Stomach (tissue), 9 donors: ENCODE data around the gene JAKMIP2. TPM values are rescaled to one million over a fixed set of nuclear protein-coding genes. Genes with fewer than 3 reads are reported as not detected.

Source experiments
- DNase-seq, 2 donors: peaks; one replicate each; pipeline versions ENCODE4 v3.0.0 to v3.0.0-alpha.2; 2013 to 2019
- H3K27ac ChIP-seq, 5 donors: fragments of 200-600 bp in 4 of 5; sonication (generic) in 4 of 5; one replicate each; pipeline ENCODE4 v1.5.1; 2013 to 2019; ENCODE audit warnings: mild to moderate bottlenecking in 1 of 5, moderate library complexity in 1 of 5
- H3K27me3 ChIP-seq, 3 donors: fragments of 200-600 bp; sonication (generic); one replicate each; pipeline ENCODE4 v1.5.1; 2017 to 2019; ENCODE audit warnings: mixed run types in 1 of 3
- H3K36me3 ChIP-seq, 4 donors: fragments of 200-600 bp; sonication (generic); 1 replicate in 3 of 4; 2 replicates in 1 of 4; pipeline ENCODE4 v1.5.1; 2016 to 2019
- H3K4me1 ChIP-seq, 4 donors: fragments of 200-600 bp; sonication (generic); one replicate each; pipeline ENCODE4 v1.5.1; 2016 to 2019
- H3K4me3 ChIP-seq, 4 donors: fragments of 200-600 bp; sonication (generic) in 3 of 4; one replicate each; pipeline ENCODE4 v1.5.1; 2016 to 2019; ENCODE audit warnings: mild to moderate bottlenecking in 1 of 4
- H3K9me3 ChIP-seq, 4 donors: fragments of 200-600 bp; sonication (generic); one replicate each; pipeline ENCODE4 v1.5.1; 2016 to 2019
- EP300 ChIP-seq: sonication (generic); formaldehyde crosslinking; IDR thresholded peaks from one replicate; pipeline ENCODE4 v1.6.1; 2017; ENCODE audit warnings: antibody characterized with exemption
- POLR2A ChIP-seq, 4 donors: fragments of 450-650 bp; IDR thresholded peaks; one replicate each; pipeline ENCODE4 v1.6.1; 2016; ENCODE audit warnings: antibody characterized with exemption in 4 of 4, control low read depth in 2 of 4, mild to moderate bottlenecking in 1 of 4, moderate library complexity in 1 of 4
- POLR2AphosphoS5 ChIP-seq, 3 donors: sonication (generic); formaldehyde crosslinking; IDR thresholded peaks; one replicate each; pipeline ENCODE4 v1.6.1; 2016; ENCODE audit warnings: antibody characterized with exemption in 3 of 3
- WGBS, 5 donors: extraction: QIAGEN DNeasy Blood & Tissue Kit in 3 of 5; methylation state at CpG; one replicate each; pipeline versions ENCODE4 v1.1.5 to v1.1.7; 2013 to 2018; 5-methylcytosine and 5-hydroxymethylcytosine counted together
- intact Hi-C: fragments of 100-400 bp; cut with DNase I; formaldehyde crosslinking; loops from one replicate; pipeline ENCODE4 v1.15.1; 2023; ENCODE audit warnings: low total_unique reads
- polyA plus RNA-seq, 3 donors: library from polyadenylated mRNA; stranded (reverse); fragments of 200-250 nt; gene quantifications; one replicate each; pipeline ENCODE4 v1.2.3, GENCODE V29; 2013
- total RNA-seq, 5 donors: library from RNA; depleted of rRNA; stranded (reverse); fragments of >200 nt; gene quantifications; one replicate each; pipeline versions ENCODE4 v1.1.0 to v1.2.3, GENCODE V29; 2014 to 2016
- TF ChIP-seq, protein P1 (sequence below), 7 experiments: fragments of 450-650 bp in 4 of 7; fragments of 200-600 bp in 3 of 7; sonication (generic) in 3 of 7; IDR thresholded peaks; one replicate each; pipeline ENCODE4 v1.5.1; 2016 to 2019; ENCODE audit warnings: antibody characterized with exemption in 7 of 7, control low read depth in 2 of 7, mild to moderate bottlenecking in 1 of 7
- donor health status: healthy with polysubstance abuse.
- donor health status: Bipolar disorder and iron deficiency.
- donor health status: healthy.

JAKMIP2 gene
- total and polyA plus RNA-seq, 8 donors, result 0.13 to 13.4 (median 2.6) TPM; not detected in 1

DNA sequence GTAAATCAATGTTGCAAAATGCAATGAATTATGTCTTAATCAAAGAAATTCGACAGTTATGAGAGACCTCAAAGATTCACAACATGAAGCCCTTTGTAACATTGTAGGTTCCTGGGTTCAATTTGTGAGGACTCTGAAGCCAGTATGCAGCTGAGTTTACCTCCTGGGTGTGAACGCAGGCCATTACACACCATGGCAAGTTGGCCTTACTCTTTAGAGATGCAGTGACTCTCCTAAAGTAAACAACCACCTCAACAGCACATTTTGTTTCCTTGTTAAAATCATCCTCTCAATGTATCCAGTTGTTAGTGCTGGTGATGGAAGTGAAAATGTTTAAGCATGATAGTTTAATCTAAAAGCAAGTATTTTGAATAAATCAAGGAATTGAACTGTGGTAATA lies 73.8 kb downstream of the JAKMIP2 start:
- Histone ChIP-seq H3K4me1 (peaks cover 0 to 7% (median 2%) of the 10 kb centered on the region in 4 donors), H3K36me3 (no peaks in the 10 kb centered on the region), H3K9me3 (no peaks in the 10 kb centered on the region), H3K27ac (no peak overlapping the region), H3K4me3 (no peak overlapping the region), H3K27me3 (no peaks in the 10 kb centered on the region)
- TF ChIP-seq POLR2AphosphoS5 (IDR thresholded peaks at IDR 0.05) (no peak), EP300 (no peak), POLR2A (IDR thresholded peaks at IDR 0.05) (no peak)
- TF ChIP-seq, protein P1, sequence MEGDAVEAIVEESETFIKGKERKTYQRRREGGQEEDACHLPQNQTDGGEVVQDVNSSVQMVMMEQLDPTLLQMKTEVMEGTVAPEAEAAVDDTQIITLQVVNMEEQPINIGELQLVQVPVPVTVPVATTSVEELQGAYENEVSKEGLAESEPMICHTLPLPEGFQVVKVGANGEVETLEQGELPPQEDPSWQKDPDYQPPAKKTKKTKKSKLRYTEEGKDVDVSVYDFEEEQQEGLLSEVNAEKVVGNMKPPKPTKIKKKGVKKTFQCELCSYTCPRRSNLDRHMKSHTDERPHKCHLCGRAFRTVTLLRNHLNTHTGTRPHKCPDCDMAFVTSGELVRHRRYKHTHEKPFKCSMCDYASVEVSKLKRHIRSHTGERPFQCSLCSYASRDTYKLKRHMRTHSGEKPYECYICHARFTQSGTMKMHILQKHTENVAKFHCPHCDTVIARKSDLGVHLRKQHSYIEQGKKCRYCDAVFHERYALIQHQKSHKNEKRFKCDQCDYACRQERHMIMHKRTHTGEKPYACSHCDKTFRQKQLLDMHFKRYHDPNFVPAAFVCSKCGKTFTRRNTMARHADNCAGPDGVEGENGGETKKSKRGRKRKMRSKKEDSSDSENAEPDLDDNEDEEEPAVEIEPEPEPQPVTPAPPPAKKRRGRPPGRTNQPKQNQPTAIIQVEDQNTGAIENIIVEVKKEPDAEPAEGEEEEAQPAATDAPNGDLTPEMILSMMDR (IDR thresholded peaks at IDR 0.05), result no peak
- intact Hi-C loops, result no loop called here
- 62 to 72% (median 71%) methylated on average over 2 of the region's 2 CpGs for WGBS, 5 donors
- no peak for DNase-seq

DNA sequence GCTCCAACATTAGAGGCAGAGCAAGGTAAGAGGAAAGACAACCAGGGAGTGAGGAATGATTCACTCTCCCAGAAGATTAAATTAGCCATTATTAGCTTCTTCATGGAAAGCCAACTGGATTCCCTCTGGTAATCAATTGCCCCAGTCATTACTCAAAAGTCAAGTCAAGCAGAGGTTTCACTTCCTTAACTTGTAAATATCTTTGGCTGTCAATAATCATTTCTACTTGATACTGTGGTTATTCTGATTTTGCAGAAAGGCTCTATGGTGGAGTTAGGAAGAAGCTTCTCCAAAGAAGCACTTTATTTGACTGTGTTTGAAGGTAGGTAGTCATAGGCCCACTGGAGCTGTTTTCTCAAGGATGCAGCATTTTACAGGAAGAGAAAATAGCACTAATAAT lies 78.0 kb downstream of the JAKMIP2 start:
- Histone ChIP-seq H3K4me1 (no peaks in the 10 kb centered on the region), H3K4me3 (no peak overlapping the region), H3K9me3 (no peaks in the 10 kb centered on the region), H3K27ac (no peak overlapping the region), H3K36me3 (no peaks in the 10 kb centered on the region), H3K27me3 (no peaks in the 10 kb centered on the region)
- no peak for DNase-seq
- intact Hi-C loops, result no loop called here
- TF ChIP-seq POLR2AphosphoS5 (IDR thresholded peaks at IDR 0.05), result no peak
- TF ChIP-seq, protein P1 (IDR thresholded peaks at IDR 0.05), result no peak
- no peak for TF ChIP-seq EP300
- TF ChIP-seq POLR2A (IDR thresholded peaks at IDR 0.05), result no peak

DNA sequence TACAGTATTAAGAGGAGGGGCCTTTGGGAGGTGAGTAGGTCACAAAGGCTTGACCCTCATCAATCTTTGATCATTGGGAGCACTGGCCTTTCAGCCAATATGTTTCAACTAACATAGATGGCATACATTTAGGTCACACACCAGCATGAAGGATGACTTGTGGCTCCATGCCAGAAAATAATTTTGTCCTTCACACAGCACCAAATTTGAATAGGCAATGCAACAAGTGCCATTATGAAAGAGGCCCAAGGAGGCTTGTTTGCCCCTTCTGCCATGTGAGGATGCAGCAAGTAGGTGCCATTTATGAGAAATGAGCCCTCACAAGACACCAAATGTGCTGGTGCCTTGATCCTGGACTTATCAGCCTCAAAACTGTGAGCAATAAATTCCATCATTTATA lies 81.1 kb downstream of the JAKMIP2 start:
- H3K27me3 ChIP-seq, result no peaks in the 10 kb centered on the region
- no peaks in the 10 kb centered on the region for H3K36me3 ChIP-seq
- DNase-seq, result no peak
- H3K4me3 ChIP-seq, result no peak overlapping the region
- H3K9me3 ChIP-seq, result peaks cover 4 to 17% (median 9%) of the 10 kb centered on the region in 4 donors
- no peaks in the 10 kb centered on the region for H3K4me1 ChIP-seq
- TF ChIP-seq, protein P1 (IDR thresholded peaks at IDR 0.05), result no peak
- no peak for TF ChIP-seq EP300
- no peak for TF ChIP-seq POLR2A (IDR thresholded peaks at IDR 0.05)
- no peak for TF ChIP-seq POLR2AphosphoS5 (IDR thresholded peaks at IDR 0.05)
- intact Hi-C loops, result no loop called here
- no peak overlapping the region for H3K27ac ChIP-seq

DNA sequence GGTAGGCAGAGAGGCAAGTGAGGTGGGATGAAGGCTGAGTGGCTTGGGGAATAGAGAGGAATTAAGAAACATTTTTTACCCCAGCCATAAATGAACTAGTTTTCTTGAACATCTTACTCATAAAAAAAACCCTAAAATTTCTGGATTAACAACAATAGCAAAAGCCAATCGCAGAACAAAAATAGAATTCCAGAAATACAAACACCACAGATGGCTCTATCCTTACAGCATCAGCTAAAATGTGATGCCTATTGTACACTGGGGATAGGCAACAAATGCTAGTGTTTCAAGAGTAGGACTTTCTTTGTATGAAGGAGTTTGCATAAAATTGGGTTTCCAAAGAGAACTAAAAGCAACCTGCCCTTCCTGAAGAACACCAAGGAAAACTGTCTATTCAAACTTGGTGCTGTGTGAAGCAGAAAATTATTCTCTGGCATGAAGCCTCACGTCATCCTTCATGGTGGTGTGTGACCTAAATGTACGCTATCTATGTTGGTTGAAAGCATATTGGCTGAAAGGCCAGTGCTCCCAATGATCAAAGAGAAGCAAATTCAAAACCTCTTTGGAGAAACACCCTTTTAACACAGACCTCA lies 82.9 kb downstream of the JAKMIP2 start:
- no peak for TF ChIP-seq POLR2AphosphoS5 (IDR thresholded peaks at IDR 0.05)
- TF ChIP-seq, protein P1 (IDR thresholded peaks at IDR 0.05), result no peak
- TF ChIP-seq POLR2A (IDR thresholded peaks at IDR 0.05), result no peak
- no peak for TF ChIP-seq EP300
- 79 to 84% (median 83%) methylated on average over 3 of the region's 3 CpGs for WGBS, 5 donors
- DNase-seq, result no peak
- intact Hi-C loops, result no loop called here
- Histone ChIP-seq H3K4me3 (no peak overlapping the region), H3K36me3 (no peaks in the 10 kb centered on the region), H3K27me3 (no peaks in the 10 kb centered on the region), H3K27ac (no peak overlapping the region), H3K4me1 (no peaks in the 10 kb centered on the region), H3K9me3 (peaks cover 4 to 17% (median 9%) of the 10 kb centered on the region in 4 donors)
